Medulla oblongata (tissue), 1 donor: ENCODE data around the gene SGIP1.
"Not testable (repeated sequence)": the region's sequence is repeated elsewhere in the genome, so short reads cannot be mapped to it uniquely, and the experiment has no call there.

ENCODE experiments used
- DNase-seq: peaks from one replicate; pipeline ENCODE4 v3.0.0-alpha.2; 2015; ENCODE audit errors: extremely low spot score

SGIP1 gene

DNA sequence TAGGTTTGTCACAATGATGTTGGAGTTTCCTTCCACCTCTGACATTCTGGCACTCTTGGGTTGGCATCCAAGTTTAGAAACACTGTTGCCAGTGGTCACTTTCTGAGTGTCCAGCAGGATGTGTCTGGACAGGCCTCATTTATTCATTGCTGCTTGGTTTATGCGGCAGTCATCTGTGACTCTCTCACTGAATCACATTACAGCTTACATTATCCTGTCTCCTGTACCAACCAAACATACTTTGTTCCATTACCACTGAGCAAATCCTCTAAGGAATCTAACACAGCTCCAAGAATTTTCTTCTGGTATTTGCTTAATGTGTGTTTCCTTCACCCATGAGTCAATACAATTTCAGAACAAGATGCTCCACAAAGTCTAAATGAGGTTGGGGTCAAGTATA is 19.9 kb downstream of the SGIP1 start:
- no peak for DNase-seq

DNA sequence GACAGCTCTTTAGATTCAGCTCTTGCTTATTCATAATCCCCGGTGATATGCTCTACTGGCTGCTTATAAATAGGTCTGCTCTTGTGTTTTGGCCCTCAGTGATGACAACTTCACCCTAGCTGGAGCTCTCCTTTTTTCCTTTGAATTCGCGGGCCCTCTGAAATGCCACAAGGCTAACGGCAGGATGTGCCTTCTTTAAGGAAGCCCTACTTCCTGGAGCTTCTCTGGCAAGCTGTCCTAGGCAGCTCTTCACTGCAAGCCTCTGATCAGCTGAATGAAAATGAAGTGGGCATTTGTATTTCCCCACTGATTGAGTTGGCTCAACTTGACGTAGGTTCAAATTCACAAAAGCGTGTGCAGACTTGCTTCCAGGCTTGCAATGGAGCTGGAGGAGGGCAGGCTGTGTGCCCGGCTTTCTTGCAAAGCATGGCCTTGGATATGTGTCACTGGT is 22.2 kb downstream of the SGIP1 start:
- peak; percentile 66 for DNase-seq

DNA sequence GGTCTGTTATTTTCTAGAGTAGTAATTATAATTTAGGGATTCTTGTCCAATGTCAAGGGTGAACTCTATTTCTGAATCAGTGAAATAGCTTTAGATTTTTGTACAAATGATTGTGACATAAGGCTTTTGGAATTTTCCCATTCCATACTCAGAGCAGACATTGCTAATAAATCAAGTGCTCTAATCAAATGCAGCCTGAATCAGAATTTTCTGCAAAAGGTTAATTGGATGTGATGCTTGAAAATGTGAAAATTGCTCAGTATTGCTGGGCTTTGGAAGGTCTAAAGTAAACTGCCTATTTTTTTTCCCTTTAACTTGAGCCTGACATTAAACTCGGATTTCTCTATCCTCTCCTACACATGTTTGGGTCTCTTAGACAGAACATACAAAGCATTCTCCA is 23.2 kb downstream of the SGIP1 start:
- DNase-seq: no peak

DNA sequence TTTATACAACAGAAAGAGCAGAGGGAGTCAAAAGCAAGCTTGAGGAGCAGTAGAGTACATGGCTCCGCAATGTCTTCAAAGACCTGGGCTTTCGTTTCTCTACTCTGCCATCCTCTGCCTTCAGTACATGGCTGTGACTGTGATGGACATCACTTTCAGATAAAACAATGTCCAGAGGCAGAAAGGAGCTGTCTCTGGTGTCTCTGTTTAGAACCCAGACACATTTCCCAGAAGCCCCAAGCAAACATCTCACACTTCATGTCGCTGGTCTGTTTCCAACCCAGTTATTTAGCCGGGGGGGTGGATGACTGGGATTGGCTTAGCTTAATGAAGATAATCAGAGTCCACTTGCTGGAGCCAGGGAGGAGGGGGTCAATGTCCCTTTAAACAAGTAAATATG is 25.6 kb downstream of the SGIP1 start:
- no peak for DNase-seq

DNA sequence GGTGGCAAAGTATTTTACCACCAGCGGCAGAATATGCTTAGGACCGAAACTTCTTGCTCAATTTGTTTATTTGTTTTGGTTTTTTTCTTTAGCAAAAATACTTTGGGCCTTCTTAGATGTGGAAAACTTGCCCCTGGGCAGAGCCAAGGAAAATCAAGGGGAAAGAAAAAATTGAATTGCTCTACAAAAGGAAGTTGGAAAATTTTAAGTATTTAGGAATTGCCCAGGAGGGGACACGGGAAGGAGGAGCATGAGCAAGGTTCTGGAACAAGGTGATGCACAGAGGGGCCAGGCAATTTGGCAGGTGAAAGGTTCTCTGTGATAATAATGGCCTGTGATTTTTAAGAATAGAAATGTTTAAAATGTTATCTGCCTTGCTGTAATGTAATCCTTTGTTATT is 28.6 kb downstream of the SGIP1 start:
- no peak for DNase-seq

DNA sequence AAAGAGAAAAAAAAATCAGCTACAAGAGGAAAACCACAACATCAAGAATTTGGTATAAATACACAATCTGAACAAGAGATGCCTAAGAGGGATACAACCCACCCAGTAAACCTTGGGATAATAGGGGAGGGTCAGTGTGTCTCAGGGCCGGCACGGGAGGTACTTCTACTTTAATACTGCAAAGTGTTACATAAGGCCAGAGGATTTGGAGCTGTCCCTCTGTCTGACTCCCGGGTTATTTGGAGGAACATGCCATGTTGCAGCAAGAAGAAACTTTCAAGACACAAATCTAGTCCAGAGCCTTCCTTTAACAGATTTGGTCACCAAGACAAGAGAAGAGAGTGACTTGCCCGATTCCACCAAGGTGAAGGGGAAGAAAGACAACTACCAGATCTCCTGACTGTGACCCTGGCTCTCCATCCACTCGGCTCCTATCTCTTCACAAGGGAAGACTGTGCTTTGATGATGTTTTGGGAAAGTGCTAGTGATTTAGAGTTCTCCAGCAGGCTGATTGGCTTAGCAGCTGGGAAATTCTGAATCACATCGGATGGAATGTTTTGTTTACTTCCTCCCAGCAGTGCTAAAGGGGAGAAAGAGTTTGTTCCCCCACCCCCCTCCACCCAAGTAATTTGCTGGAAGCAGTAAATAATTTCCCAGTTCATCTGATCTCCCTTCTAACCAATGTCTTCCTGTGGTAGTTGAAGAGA is 29.3 kb downstream of the SGIP1 start:
- DNase-seq: no peak

DNA sequence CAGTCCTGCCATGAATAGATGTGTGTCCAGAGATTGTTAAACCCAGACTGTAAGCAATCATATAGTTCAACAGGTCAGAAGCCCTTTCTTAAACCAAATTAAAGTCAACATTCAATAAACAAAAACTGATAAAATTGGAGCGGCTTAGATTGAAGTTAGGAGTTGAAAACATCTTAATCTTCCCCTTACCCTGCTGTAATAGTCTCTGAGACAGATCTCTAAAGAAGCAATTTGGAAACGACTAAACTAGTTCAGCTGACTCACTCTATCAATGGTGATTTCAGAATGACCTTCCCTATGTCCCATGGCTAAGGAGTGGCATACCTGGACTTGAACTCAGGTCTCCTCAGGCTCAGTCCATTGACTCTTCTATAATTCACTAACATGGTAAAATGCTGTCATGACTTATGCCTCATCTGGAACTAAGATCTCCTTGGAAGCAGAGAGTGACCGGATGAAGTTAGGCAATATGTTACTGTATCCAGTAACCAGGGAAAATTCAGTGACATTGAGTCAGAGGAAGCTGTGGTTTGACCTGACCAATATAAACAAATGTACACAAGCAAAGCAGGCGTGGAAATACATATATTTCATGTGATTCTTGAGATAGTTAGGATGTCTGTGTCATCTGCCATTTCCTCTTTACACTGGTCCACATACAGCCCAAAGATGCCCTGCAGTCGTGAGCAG is 30.1 kb downstream of the SGIP1 start:
- no peak for DNase-seq

DNA sequence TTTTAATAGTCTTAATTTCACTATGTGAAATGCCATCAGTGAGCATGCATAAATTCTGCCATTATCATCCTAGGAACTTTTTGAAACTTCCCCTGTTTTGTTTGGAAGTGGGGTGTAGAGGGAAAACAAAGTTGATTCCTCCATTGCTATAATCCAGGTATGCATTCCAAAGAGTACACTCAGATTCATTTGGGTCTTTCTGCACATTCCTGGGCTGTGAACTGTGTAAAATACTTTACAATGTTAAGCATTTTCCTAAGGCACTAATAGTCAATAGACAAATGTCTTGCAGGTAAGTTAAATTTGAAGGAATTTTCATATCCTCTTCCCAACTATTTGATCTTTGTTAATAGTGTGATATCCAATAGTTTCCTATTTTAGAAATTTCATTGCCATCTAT is 36.2 kb downstream of the SGIP1 start:
- no peak for DNase-seq

DNA sequence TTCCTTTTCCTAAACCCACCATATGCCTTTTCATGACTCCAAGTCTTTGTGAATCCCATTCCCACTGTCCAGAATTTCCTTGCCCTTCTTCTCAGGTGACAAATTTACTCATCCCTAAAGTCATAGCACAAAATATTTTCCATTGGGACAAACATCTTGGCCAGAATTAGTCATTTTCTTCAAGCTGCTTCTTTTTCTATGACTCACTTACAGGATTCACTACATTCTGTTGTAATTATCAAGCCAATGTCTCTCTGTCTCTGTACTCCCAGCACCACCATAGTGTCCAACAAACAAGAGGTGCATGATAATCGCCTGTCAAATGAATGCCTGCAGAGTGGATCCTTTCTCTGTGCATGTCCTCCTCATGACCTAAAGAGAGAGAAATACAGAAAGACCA is 37.8 kb downstream of the SGIP1 start:
- no peak for DNase-seq

DNA sequence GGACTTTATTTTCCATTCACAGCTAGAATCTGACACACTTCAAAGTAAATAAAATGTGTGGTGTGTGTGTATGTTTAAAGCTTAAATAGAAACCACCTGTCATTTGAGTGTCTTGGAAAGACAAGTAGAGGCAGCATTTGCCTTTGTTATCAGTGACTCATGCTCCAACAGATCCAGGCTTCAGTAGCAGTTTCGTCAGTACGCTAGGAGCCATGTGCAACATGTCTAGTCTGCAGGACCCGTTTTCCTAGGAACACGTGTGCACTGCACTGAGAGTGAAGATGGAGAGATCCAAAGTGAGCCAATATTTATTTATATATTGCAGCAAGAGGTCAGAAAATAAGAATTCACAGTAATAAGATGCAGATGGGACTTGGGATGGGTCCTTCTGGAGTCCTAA is 41.8 kb downstream of the SGIP1 start:
- DNase-seq: no peak

DNA sequence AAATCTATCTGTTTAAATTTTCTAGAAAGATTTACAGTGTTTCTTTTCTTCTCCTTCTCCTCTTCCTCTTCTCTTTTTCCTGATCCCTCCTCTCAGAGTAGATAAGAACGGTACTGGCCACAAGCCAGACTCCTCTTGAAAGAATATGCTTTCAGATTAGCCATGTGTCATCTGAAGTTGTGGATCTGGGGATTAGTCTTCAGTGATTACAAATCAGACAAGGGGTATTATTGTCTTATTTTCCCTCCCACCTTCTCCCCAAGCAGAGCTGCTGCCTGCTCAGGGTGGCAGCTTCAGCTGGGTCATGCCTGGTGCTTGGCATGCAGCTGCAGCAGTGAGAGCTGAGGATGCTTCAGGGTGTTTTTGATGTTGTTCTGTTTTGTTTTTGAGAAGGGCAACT is 42.7 kb downstream of the SGIP1 start:
- DNase-seq: peak; percentile 23

DNA sequence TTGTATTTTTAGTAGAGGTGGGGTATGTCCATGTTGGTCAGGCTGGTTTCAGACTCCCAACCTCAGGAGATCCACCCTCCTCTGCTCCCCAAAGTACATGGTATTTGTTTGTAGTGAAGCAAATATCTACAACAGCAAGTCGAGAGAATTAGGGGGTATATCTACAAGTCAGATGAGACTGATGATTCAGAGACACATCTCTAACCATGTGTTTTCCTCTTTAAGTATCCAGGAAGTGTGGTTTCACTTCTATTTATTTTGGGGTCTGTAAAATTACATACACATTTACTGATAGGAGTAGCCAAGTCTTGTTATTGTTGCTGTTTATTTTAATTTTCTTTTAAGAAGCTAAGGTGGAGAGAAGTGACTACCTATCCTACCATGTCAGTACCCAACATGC is 44.9 kb downstream of the SGIP1 start:
- DNase-seq: no peak

DNA sequence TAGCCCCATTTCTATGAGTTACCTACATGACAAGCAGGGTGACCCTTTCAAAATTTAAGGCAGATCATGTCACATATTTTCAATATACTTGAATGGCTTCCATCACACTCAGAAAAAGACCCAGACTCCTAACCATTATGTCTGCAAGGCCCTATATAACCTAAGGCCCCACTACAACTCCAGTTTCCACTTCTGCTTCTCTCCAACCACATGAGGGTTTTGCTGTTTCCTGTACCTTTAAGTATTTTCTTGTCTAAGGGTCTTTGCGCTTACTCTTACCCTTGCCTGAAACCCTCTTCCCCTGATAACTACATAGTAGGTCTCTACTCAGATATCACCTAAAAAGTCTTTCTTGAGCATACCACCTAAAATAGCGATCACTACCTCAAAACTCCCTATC is 46.1 kb downstream of the SGIP1 start:
- DNase-seq: no peak

DNA sequence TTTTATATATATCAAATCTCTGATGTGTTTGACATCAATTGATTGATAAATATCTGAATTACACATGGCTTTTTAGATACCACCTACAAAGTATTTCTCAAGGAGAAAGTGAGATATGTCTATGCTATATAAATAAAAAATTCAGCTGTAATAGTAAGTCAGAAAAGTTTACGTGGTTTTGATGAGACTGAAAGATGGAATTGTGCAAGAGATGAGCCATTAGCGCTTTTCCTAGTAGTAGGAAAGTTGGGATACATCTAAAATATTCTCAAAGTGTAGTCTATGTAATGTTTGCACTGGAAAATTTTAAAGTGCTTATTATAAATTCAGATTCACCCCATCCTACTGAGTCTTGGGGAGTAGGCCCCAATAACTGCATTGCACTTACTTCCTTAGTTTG is 49.1 kb downstream of the SGIP1 start:
- DNase-seq: no peak

DNA sequence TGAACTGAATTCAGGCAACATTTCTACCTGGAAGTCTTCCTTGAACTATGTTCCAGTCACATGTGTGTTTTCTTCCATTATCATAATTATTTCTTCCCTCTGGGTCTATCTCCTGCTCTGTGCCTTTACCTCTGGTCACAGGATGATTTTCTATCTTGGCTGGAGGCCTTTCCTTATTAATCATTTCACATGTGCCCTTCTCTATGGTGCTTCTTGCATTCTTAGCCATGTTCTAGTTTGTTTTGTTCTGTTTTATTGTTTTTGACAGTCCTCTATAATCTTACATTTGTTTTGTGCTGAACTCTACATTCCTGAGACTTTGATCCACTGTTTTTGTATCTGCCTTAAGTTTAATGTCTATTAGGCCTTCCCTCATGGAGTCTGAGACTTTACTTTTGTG is 51.0 kb downstream of the SGIP1 start:
- DNase-seq: no peak

DNA sequence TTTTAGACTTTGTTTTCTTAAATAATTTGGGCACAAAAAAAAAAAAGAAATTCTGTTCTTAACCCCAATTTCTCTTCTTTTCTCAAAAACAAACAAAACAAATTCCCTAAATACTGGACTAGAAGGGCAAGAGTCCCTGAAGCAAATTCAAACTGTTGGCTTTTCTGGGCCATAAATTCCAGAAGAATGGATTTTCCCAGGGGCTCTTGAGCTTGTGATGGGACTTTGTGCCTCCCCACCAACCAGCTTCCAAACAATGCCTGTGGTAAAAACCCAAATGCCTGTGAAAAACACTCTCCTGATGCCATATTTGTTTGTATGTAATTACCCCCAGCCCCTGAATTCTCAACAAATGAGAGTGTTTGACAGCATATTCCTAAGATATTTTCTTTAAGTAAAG is 55.4 kb downstream of the SGIP1 start:
- DNase-seq: no peak

DNA sequence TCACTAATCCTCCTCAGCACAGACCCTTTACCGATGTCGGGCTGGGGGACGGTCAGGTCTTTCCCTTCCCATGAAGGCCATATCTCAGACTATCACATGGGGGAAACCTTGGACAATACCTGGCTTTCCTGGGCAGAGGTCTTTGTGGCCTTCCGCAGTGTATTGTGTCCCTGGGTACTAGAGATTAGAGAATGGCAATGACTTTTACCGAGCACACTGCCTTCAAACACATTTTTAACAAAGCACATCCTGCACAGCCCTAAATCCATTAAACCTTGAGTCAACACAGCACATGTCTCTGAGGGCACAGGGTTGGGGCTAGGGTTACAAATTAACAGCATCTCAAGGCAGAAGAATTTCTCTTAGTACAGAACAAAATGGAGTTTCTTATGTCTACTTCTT is 58.2 kb downstream of the SGIP1 start:
- not testable (repeated sequence) for DNase-seq

DNA sequence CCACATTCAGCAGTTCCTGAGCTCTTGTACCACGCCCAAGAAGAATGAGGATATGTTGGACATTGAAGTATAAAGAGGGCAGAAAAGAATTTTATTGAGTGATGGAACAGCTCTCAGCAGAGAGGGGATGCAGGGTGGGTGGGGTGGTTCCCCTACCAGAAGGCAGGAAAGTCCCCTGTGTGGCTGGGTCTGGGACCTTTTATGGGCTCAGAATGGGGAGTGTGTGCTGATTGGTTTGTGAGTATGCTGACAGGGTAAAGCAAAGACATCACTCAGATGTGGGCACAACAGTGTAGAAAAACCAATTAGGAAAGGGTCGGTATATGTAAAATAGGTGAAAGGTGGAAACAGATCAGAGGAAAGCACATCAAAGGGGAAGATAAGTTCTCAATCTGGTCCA is 62.2 kb downstream of the SGIP1 start:
- DNase-seq: no peak

DNA sequence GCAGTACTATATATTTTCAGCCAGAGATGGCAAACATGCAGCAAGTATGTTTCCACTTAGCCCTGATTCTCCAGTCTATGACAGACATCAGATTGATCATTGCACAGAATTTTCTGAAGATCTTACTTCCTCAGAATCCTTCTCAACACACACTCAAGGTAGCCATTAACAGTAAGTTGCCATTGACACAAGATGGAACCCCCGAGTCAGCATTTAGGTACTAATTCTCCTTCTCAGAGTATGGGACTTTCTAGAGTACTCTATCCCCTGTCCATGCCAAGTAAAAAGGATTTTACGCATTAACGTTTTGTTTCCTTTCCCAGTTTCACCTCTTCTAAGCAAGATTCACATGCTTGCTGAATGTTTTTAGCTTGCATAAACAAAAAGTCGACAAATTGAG is 63.5 kb downstream of the SGIP1 start:
- no peak for DNase-seq

DNA sequence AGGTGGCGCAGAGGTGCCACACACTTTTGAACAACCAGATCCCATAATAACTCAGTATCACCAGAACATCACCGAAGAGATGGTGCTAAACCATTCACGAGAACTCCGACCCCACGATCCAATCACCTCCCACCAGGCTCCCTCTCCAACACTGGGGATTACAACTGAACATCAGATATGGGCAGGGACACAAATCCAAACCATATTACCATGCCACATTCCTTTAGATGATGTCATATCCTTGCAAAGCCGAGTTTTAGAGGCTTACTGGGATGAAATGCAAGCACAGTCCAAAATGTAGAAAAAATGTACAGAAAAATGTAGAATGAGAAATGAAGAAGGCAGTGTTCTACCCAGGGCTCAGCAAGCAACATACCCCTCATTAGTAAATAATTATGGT is 64.7 kb downstream of the SGIP1 start:
- no peak for DNase-seq

DNA sequence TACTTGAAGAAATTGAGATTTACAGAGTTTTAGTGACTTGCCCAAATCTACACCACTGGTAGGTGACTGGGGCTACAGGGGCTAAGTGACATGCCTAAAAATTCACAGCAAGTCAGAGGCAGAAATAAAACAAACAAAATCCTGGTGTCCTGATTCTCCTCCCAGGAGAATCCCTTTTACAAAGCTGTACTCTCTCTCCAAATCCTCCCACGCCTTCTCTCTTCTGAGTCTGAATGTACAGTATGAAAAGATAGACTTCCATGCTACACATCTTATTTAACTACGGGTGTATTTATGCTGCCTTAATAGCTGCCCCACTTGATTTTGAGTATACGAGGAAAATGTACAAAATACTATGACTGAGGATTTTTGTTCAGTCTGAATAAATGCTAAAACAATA is 65.4 kb downstream of the SGIP1 start:
- no peak for DNase-seq

DNA sequence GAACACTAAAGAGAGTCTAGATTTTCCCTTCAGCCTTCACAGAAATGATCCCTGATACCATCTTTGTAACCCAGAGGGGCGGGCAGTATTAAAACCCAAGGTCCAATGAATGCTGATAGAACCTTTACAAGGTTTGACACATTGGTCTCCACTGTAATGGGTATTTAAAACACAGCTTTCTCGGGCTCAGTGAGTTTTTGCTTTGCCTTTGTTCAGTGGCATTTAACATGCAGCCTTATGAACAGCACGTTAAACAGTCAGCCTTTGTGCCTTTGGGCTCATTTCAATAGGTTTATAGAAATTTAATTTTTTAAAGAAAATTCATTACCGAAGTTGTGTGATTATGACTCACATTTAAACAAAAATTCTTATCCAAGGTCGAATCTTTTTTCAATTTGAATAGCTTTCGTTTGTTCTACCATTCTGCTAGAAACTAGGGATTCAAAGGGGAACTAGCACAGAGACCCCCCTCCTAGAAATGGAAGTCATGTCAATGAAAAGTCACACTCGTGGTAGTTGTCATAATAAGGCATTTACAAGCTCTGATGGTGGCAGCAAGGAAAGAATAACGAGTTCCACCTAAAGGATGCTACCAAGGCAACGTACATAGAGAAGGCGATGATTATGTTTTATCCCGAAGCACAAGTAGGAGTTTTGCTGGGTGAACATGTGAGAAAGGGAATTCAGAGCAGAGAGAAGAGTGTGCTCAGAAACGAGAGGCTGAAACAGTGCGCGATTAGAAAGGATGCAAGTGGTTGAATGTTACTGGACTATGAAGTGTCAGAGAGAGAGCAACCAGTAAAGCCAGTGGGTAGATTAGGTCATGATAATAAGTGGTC is 66.2 kb downstream of the SGIP1 start:
- DNase-seq: peak; percentile 27
